PC-3 (cell line): Measurements from ENCODE around the gene CCDC13. TPM values are rescaled to one million over a fixed set of nuclear protein-coding genes. Genes with fewer than 3 reads are reported as not detected.

Experiments
- ATAC-seq: fragments of 200-7000 bp; cut with Tn5 transposase; 2 replicates; pipeline ENCODE4 v1.9.1; 2020; ENCODE audit warnings: mild to moderate bottlenecking, moderate library complexity
- BruUV-seq: library from RNA; stranded (reverse); fragments of 400-500 nt; replicated peaks from 2 replicates; lab custom pipeline; 2021; lab: Mats Ljungman, UMichigan
- CTCF ChIA-PET: fragments of 300-600 bp; sonication (Branson Sonifier 250); formaldehyde crosslinking; loops from one replicate; lab custom pipeline; 2022; ENCODE audit warnings: antibody characterized with exemption; lab: Charles Lee
- POLR2A ChIA-PET: fragments of 300-600 bp; sonication (Branson Sonifier 250); formaldehyde crosslinking; loops from one replicate; lab custom pipeline; 2022; ENCODE audit warnings: antibody characterized with exemption; ENCODE audit not compliant: unreplicated experiment; lab: Charles Lee
- DNase-seq: peaks from one replicate; pipeline ENCODE4 v3.0.0-alpha.2; 2015
- H2AFZ ChIP-seq: fragments of 300-600 bp; sonication (generic); 2 replicates; pipeline ENCODE4 v1.6.0; 2016; ENCODE audit warnings: antibody characterized with exemption, low read length
- H3F3A ChIP-seq: fragments of 300-600 bp; sonication (generic); one replicate; pipeline ENCODE4 v1.6.0; 2017; ENCODE audit warnings: antibody characterized with exemption, low read length, control low read depth, mild to moderate bottlenecking; ENCODE audit not compliant: unreplicated experiment
- H3K27ac ChIP-seq: fragments of 300-600 bp; sonication (generic); 2 replicates; pipeline ENCODE4 v1.5.1; 2016; ENCODE audit warnings: mild to moderate bottlenecking, low read length
- H3K27me3 ChIP-seq: fragments of 300-600 bp; sonication (generic); 2 replicates; pipeline ENCODE4 v1.6.1; 2016; ENCODE audit warnings: low read length, mixed read lengths
- H3K36me3 ChIP-seq: fragments of 300-600 bp; sonication (generic); 2 replicates; pipeline ENCODE4 v1.6.1; 2016; ENCODE audit warnings: low read depth, mixed run types, low read length, mixed read lengths
- H3K4me1 ChIP-seq: fragments of 300-600 bp; sonication (generic); 2 replicates; pipeline ENCODE4 v1.5.1; 2016; ENCODE audit warnings: low read length; ENCODE audit not compliant: insufficient read depth
- H3K4me2 ChIP-seq: fragments of 300-600 bp; sonication (generic); 2 replicates; pipeline ENCODE4 v1.6.0; 2016; ENCODE audit warnings: low read length
- H3K4me3 ChIP-seq: fragments of 300-600 bp; sonication (generic); 2 replicates; pipeline ENCODE4 v1.5.1; 2016; ENCODE audit warnings: mild to moderate bottlenecking, low read length, mixed read lengths
- H3K79me2 ChIP-seq: fragments of 300-600 bp; sonication (generic); 2 replicates; pipeline ENCODE4 v1.6.1; 2017; ENCODE audit warnings: low read length, mixed read lengths
- H3K9ac ChIP-seq: fragments of 300-600 bp; sonication (generic); 2 replicates; pipeline ENCODE4 v1.6.0; 2016; ENCODE audit warnings: mild to moderate bottlenecking, low read length
- H3K9me2 ChIP-seq: fragments of 300-600 bp; sonication (generic); replicated peaks from 2 replicates; pipeline ENCODE4 v1.6.1; 2016; ENCODE audit warnings: mixed run types, low read length, mixed read lengths
- H3K9me3 ChIP-seq: fragments of 300-600 bp; sonication (generic); 2 replicates; pipeline ENCODE4 v1.6.1; 2016; ENCODE audit warnings: low read length, mixed read lengths
- H4K20me1 ChIP-seq: fragments of 300-600 bp; sonication (generic); 2 replicates; pipeline ENCODE4 v1.6.1; 2016; ENCODE audit warnings: low read length, mixed read lengths
- CTCF ChIP-seq: fragments of 300-600 bp; sonication (generic); conservative IDR thresholded peaks from 2 replicates; pipeline ENCODE4 v1.5.1; 2017; ENCODE audit warnings: antibody characterized with exemption, low read depth, mild to moderate bottlenecking, low read length
- EZH2 ChIP-seq: fragments of 300-600 bp; sonication (generic); IDR thresholded peaks from one replicate; pipeline ENCODE4 v1.6.1; 2017; ENCODE audit warnings: antibody characterized with exemption, mild to moderate bottlenecking, low read length; ENCODE audit not compliant: unreplicated experiment
- EZH2phosphoT487 ChIP-seq: fragments of 300-600 bp; sonication (generic); IDR thresholded peaks from 2 replicates; pipeline ENCODE4 v1.6.1; 2018; ENCODE audit warnings: mild to moderate bottlenecking, antibody characterized with exemption, low read length, borderline replicate concordance
- intact Hi-C: fragments of 100-400 bp; cut with micrococcal nuclease; formaldehyde crosslinking; loops from 2 replicates; pipeline ENCODE4 v1.9.0; 2023
- total RNA-seq: library from RNA; depleted of rRNA; stranded (reverse); fragments of >200 nt; gene quantifications from 2 replicates; pipeline ENCODE4 v1.2.3, GENCODE V29; 2014

CCDC13 gene
- total RNA-seq, 1 experiment from 2014 or later = 0.47 TPM

GRCh38 chr3:42778644-42779043 lies 5.6 kb upstream of the CCDC13 start:
- Histone ChIP-seq H3K4me3 (no peak overlapping the region), H3K9me3 (no peaks in the 10 kb centered on the region), H3K9ac (peak overlapping the region; percentile 57), H3K27me3 (no peaks in the 10 kb centered on the region), H2AFZ (no peak overlapping the region), H3F3A (peaks cover 7% of the 10 kb centered on the region), H3K9me2 (no peaks in the 10 kb centered on the region), H3K79me2 (no peaks in the 10 kb centered on the region), H3K36me3 (peaks cover 8% of the 10 kb centered on the region; the same call in 1 of the 2 replicates), H4K20me1 (no peaks in the 10 kb centered on the region), H3K27ac (peak overlapping the region; percentile 85), H3K4me1 (peaks cover 51% of the 10 kb centered on the region), H3K4me2 (peak overlapping the region; percentile 31)
- ATAC-seq (peak; percentile 1; the same call in 1 of the 2 replicates), DNase-seq (peak; percentile 47)
- no peak for TF ChIP-seq CTCF
- TF ChIP-seq EZH2 = no peak
- no peak for TF ChIP-seq EZH2phosphoT487
- POLR2A ChIA-PET = interaction anchor here (0.6 kb wide), 1 partner anchor 51 kb away, joined by 3 read pairs; no protein-coding TSS in a partner anchor
- BruUV-seq = no TSS peak
- intact Hi-C loops = loop anchor here (1.0 to 2.0 kb wide), 2 partner anchors 26 to 42 kb away; partner anchors contain the start of gene HIGD1A
- CTCF ChIA-PET = interaction anchor here (1.5 to 2.0 kb wide), 4 partner anchors 33 to 61 kb away, joined by 7 to 22 read pairs (median 14); no protein-coding TSS in a partner anchor

GRCh38 chr3:42773409-42773751 lies 327 bp upstream of the CCDC13 start:
- 0 out of 2 replicates have a peak overlapping the region, but pooled peaks have one; percentile 17 for H3K4me2 ChIP-seq
- no peaks in the 10 kb centered on the region for H4K20me1 ChIP-seq
- no peaks in the 10 kb centered on the region for H3K9me3 ChIP-seq
- POLR2A ChIA-PET = interaction anchor here (0.6 kb wide), 1 partner anchor 157 kb away, joined by 3 read pairs; no protein-coding TSS in a partner anchor
- peaks cover 3% of the 10 kb centered on the region for H3F3A ChIP-seq
- no peak overlapping the region for H3K27ac ChIP-seq
- H3K79me2 ChIP-seq = no peaks in the 10 kb centered on the region
- no TSS peak for BruUV-seq
- CTCF ChIA-PET = no interaction called here
- no peak overlapping the region; the same call in 1 of the 2 replicates for H3K4me3 ChIP-seq
- intact Hi-C loops = no loop called here
- peak overlapping the region; percentile 13; the same call in 1 of the 2 replicates for H2AFZ ChIP-seq
- ATAC-seq = no peak
- H3K9me2 ChIP-seq = no peaks in the 10 kb centered on the region
- H3K27me3 ChIP-seq = no peaks in the 10 kb centered on the region
- TF ChIP-seq CTCF = no peak
- H3K4me1 ChIP-seq = peaks cover 24% of the 10 kb centered on the region
- no peak overlapping the region for H3K9ac ChIP-seq
- DNase-seq = no peak
- H3K36me3 ChIP-seq = no peaks in the 10 kb centered on the region

- intact Hi-C loops = no loop called here
- ATAC-seq = no peak
- no peaks in the 10 kb centered on the region for H3K79me2 ChIP-seq
- peaks cover 13% of the 10 kb centered on the region for H3K4me1 ChIP-seq
- H3F3A ChIP-seq = peaks cover 2% of the 10 kb centered on the region
- no peaks in the 10 kb centered on the region for H3K9me2 ChIP-seq
- H3K27me3 ChIP-seq = no peaks in the 10 kb centered on the region
- no peaks in the 10 kb centered on the region for H3K9me3 ChIP-seq
- ChIA-PET POLR2A (no interaction called here), CTCF (no interaction called here)
- TF ChIP-seq EZH2 (no peak), EZH2phosphoT487 (no peak), CTCF (no peak)
- no peak overlapping the region for H3K4me3 ChIP-seq
- no peaks in the 10 kb centered on the region for H3K36me3 ChIP-seq
- no peaks in the 10 kb centered on the region for H4K20me1 ChIP-seq
- no peak overlapping the region for H3K9ac ChIP-seq
- H2AFZ ChIP-seq = no peak overlapping the region
- H3K4me2 ChIP-seq = no peak overlapping the region
- no peak for DNase-seq
- no TSS peak for BruUV-seq
- no peak overlapping the region for H3K27ac ChIP-seq
These were observed 1.8 kb downstream of the CCDC13 start for GRCh38 chr3:42771271-42771670.
